Stimulated activated naive CD8-positive, alpha-beta T cell treated with anti-CD3 and anti-CD28 coated beads, Interleukin-15, amount 100 ng/mL, for 72 hours (primary cell): ENCODE measurements around the gene MGLL.

ENCODE experiments used
- ATAC-seq: fragments of 150-1000 bp; cut with Tn5 transposase; 2 replicates; pipeline ENCODE4 v1.10.0; 2021; ENCODE audit warnings: mild to moderate bottlenecking, moderate library complexity
- DNase-seq, 2 donors: peaks; one replicate each; pipeline ENCODE4 v3.0.0; 2021 to 2022
- H3K27ac Mint-ChIP-seq, 2 donors: one replicate each; pipeline ENCODE4 v1.8.0; 2022; ENCODE audit warnings: mild to moderate bottlenecking in 2 of 2, mixed read lengths in 2 of 2, moderate library complexity in 2 of 2
- H3K27me3 Mint-ChIP-seq: one replicate; pipeline ENCODE4 v1.8.0; 2022; ENCODE audit warnings: mixed read lengths
- H3K4me1 Mint-ChIP-seq: one replicate; pipeline ENCODE4 v1.8.0; 2022; ENCODE audit warnings: mild to moderate bottlenecking, mixed read lengths
- H3K4me3 Mint-ChIP-seq, 2 donors: one replicate each; pipeline ENCODE4 v1.8.0; 2022; ENCODE audit warnings: mild to moderate bottlenecking in 2 of 2, mixed read lengths in 2 of 2, moderate library complexity in 1 of 2
- H3K9me3 Mint-ChIP-seq, 2 donors: one replicate each; pipeline ENCODE4 v1.8.0; 2022; ENCODE audit warnings: mixed read lengths in 2 of 2

Gene MGLL

GRCh38 chr3:127733781-127734180, 88.5 kb downstream of the MGLL start:
- Mint-ChIP-seq H3K27ac (no peak overlapping the region), H3K27me3 (peaks cover 27% of the 10 kb centered on the region), H3K4me3 (no peak overlapping the region), H3K9me3 (no peaks in the 10 kb centered on the region), H3K4me1 (peaks cover 9% of the 10 kb centered on the region)
- DNase-seq (no peak), ATAC-seq (no peak)

- H3K4me1 Mint-ChIP-seq = peaks cover 9% of the 10 kb centered on the region
- H3K27ac Mint-ChIP-seq = no peak overlapping the region
- DNase-seq = no peak
- peaks cover 27% of the 10 kb centered on the region for H3K27me3 Mint-ChIP-seq
- ATAC-seq = no peak
- H3K4me3 Mint-ChIP-seq = no peak overlapping the region
- no peaks in the 10 kb centered on the region for H3K9me3 Mint-ChIP-seq
These were observed 89.4 kb downstream of the MGLL start for GRCh38 chr3:127732879-127733350.

- Mint-ChIP-seq H3K4me3 (no peak overlapping the region), H3K27me3 (peaks cover 27% of the 10 kb centered on the region), H3K4me1 (peaks cover 9% of the 10 kb centered on the region), H3K9me3 (no peaks in the 10 kb centered on the region), H3K27ac (no peak overlapping the region)
- no peak for ATAC-seq
- no peak for DNase-seq
These were observed 90.0 kb downstream of the MGLL start for GRCh38 chr3:127732303-127732702.

GRCh38 chr3:127731546-127732289, 90.6 kb downstream of the MGLL start:
- H3K4me1 Mint-ChIP-seq = peaks cover 9% of the 10 kb centered on the region
- H3K4me3 Mint-ChIP-seq = no peak overlapping the region
- peaks cover 27% of the 10 kb centered on the region for H3K27me3 Mint-ChIP-seq
- H3K9me3 Mint-ChIP-seq = no peaks in the 10 kb centered on the region
- no peak overlapping the region for H3K27ac Mint-ChIP-seq
- ATAC-seq (no peak), DNase-seq (no peak)

DNA sequence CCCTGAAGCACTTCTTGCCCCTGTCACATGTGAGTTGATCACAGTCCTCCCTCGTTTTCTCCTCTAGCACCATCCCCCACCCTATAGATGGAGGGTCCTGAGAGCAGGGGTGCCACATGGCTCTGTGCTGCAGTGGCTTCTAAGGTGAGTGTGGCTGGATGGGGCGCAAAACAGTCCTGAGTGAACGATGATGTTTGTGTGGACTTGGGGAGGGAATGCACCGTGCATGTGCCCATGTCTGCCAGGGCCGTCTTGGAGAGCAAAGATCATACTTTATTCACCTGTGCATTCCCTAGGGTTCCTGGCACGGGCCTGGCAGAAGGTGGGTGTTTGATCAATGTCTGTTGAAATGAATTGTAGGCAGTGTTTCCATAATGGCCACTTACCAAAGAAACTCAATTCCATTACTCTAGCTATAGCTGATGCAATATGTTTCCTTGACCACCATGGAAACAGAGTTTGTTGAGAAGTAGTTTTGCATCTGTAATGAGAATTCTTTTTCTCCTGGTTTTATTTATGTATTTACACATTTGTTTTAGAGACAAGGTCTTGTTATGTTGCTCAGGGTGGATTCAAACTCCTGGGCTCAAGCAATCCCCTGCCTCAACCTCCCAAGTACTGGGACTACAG, 91.5 kb downstream of the MGLL start:
- DNase-seq (no peak), ATAC-seq (no peak)
- no peak overlapping the region for H3K4me3 Mint-ChIP-seq
- peaks cover 9% of the 10 kb centered on the region for H3K4me1 Mint-ChIP-seq
- H3K9me3 Mint-ChIP-seq = no peaks in the 10 kb centered on the region
- H3K27me3 Mint-ChIP-seq = peaks cover 27% of the 10 kb centered on the region
- peak overlapping the region in 1 of 2 donors; percentile 45 for H3K27ac Mint-ChIP-seq

DNA sequence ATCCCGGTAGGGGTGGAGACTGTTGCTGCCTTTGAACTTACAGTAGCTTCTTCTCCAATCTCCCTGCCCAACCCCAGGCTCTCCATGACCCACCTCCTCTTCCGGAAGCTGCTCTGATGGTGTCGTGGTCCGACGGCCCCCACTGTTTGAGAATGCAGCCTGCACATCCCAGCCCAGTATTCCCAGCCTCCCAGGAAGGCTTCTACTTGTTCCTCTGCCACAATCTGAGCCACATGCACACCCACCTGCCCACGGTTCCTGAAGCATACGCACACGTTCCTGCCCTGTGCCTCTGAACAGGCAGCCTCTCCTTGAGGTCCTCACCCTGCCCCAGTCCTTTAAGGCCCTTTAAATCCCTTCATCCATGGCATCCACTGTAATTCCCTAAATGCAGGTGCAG, 92.1 kb downstream of the MGLL start:
- ATAC-seq = no peak
- Mint-ChIP-seq H3K4me3 (no peak overlapping the region), H3K27me3 (peaks cover 31% of the 10 kb centered on the region), H3K4me1 (peaks cover 9% of the 10 kb centered on the region), H3K27ac (peak overlapping the region in 1 of 2 donors; percentile 27), H3K9me3 (no peaks in the 10 kb centered on the region)
- DNase-seq = no peak

DNA sequence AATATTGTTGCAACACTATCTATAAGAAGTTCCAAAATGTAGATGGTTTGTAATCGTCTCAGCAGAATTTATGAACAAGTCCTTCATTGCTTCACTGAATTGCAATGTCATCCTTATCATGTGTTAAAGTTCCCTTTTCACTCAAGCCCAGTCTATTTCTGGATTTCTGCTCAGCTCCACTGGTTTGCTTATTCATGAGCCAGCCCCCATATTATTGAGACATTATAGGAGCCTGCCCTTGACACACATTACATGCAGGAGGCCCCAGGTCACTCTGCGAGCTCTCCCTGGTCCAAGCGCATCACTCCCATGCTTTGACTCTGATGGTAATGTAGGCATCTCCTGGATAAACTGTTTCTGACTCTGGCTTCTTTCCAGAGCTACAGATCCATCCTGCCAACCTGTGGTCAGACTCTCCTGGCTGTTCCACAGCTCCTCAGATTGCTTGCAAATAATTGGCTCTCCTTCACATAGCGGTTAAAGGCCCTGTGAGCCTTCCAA, 92.7 kb downstream of the MGLL start:
- Mint-ChIP-seq H3K4me3 (no peak overlapping the region), H3K9me3 (no peaks in the 10 kb centered on the region), H3K27ac (no peak overlapping the region), H3K27me3 (peaks cover 32% of the 10 kb centered on the region), H3K4me1 (peaks cover 4% of the 10 kb centered on the region)
- no peak for DNase-seq
- no peak for ATAC-seq

- H3K9me3 Mint-ChIP-seq = no peaks in the 10 kb centered on the region
- no peak overlapping the region for H3K4me3 Mint-ChIP-seq
- DNase-seq = no peak
- peaks cover 23% of the 10 kb centered on the region for H3K27me3 Mint-ChIP-seq
- peak overlapping the region in 1 of 2 donors; percentile 28 for H3K27ac Mint-ChIP-seq
- ATAC-seq = no peak
- no peaks in the 10 kb centered on the region for H3K4me1 Mint-ChIP-seq
These were observed 93.8 kb downstream of the MGLL start for GRCh38 chr3:127728417-127729015.

- Mint-ChIP-seq H3K9me3 (no peaks in the 10 kb centered on the region), H3K4me3 (no peak overlapping the region), H3K4me1 (no peaks in the 10 kb centered on the region), H3K27ac (no peak overlapping the region), H3K27me3 (peaks cover 12% of the 10 kb centered on the region)
- DNase-seq (no peak), ATAC-seq (no peak)
These were observed 95.4 kb downstream of the MGLL start for GRCh38 chr3:127726894-127727293.

GRCh38 chr3:127723011-127723567, 99.2 kb downstream of the MGLL start:
- H3K27ac Mint-ChIP-seq = no peak overlapping the region
- ATAC-seq (no peak), DNase-seq (no peak)
- peaks cover 12% of the 10 kb centered on the region for H3K27me3 Mint-ChIP-seq
- no peak overlapping the region for H3K4me3 Mint-ChIP-seq
- H3K4me1 Mint-ChIP-seq = no peaks in the 10 kb centered on the region
- no peaks in the 10 kb centered on the region for H3K9me3 Mint-ChIP-seq

DNA sequence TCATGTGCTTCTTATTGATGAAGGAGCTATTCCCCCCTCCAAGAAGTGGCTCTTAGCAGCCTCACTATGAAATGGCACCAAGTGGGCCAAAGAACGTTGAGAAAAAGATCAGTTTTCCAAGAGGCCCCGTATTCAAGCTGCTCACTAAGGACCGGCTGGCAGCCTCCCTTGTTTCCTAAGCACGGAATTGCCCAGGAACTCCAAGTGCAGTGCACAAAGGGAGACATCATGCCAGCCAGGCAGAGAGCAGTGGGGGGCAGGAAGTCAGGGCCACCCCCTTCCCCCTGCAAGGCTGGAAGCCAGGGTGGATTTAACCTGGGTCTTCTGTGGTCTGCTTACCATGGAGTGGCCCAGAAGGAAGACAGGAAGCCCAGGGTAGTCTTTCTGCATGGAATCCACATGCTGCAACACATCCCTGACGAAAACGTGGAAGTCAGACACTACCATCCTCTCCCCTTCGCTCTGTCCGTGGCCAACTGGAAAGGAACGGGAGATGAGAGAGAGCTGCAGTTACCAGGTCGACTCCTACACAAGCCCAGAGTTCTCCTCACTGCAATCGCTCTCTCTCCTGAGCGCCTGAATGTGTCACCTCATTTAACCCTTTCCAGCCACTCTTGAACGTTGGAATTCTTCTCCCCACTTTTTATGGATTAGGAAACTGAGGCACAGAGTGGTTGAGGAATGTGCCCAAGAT, 100.1 kb downstream of the MGLL start:
- Mint-ChIP-seq H3K4me3 (no peak overlapping the region), H3K27ac (no peak overlapping the region)
- no peak for ATAC-seq

DNA sequence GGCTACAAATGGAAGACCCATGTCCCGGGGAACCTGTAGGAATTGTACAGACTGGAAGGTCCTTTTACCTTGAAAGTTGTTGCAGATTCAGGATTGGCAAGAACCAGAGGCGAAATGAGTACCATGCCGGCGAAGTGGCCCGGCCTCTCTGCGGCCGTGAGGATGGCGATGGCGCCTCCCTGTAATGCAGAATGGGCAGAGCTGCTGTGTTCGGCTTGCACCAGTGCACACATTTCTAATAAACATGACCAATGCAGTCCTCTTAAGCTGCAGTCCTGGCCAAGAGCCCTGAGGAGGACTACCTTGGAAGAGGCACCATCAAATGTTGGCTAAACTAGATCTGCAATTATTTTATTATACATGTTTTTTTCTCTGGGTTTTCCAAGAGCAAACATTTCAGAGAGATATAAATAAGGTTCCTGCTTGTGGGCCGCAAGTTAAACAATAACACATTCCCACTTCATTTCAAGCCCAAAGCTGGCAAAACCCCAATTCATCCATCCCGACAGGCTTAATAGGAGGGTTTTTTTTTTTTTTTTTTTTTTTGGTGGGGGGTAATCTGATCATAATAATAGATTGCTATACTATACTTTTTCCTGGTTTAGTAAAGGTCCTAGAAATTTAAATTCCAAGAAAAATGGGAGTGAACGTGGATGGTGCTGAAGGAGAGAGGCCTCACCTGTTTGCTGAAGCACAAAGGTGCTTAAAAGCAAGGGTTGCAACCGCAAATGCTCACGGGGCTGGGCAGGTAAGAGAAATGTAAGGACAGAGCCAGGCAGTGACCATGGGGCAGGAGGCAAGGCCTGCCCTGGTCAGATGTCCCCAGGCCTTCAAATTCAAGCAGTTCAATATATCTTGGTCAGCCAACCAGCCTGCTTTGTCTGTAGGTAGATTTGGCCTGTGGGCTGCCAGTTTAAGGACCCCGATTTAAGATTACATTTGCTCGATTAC, 101.1 kb downstream of the MGLL start:
- Mint-ChIP-seq H3K4me1 (no peaks in the 10 kb centered on the region), H3K4me3 (no peak overlapping the region), H3K27ac (no peak overlapping the region), H3K9me3 (no peaks in the 10 kb centered on the region), H3K27me3 (peaks cover 12% of the 10 kb centered on the region)
- ATAC-seq (no peak), DNase-seq (no peak)

More for the DNA sequence above, 100.1 kb downstream of the MGLL start:
- H3K4me1 Mint-ChIP-seq = no peaks in the 10 kb centered on the region
- H3K9me3 Mint-ChIP-seq = no peaks in the 10 kb centered on the region
- H3K27me3 Mint-ChIP-seq = peaks cover 12% of the 10 kb centered on the region
- DNase-seq = no peak

DNA sequence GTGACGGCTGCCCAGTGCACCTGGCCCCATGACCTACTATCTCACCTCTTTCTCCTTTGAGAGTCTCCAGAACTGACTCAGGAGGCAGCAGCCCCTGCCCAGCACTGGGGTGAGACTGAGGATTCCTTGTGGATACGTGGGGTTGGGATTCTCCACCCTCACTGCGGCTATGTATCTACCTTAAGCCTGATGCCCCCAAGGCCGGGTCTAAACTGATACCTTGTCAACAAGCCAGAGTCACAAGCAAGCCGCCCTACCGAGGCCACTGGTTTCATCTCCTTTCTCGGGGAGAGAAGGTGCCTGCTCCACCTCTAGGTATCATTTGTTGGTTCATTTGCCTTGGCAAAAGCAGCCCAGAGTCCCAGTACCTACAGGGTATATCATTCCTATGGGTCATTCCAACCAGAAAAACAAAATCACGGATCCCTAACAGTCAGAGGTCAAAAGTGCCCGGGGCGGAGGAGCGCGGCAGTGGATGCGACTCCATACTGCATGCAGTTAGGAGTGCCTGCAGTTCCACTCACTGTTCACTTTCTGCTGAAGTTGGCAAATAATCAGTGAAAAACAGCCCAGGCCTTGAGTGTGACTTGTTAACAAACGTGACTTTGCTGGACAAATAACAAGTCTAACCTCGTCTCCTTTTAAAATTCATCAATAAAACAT, 102.0 kb downstream of the MGLL start:
- no peak for ATAC-seq
- Mint-ChIP-seq H3K9me3 (no peaks in the 10 kb centered on the region), H3K27me3 (peaks cover 14% of the 10 kb centered on the region), H3K4me3 (no peak overlapping the region), H3K27ac (no peak overlapping the region), H3K4me1 (no peaks in the 10 kb centered on the region)
- no peak for DNase-seq

- DNase-seq (no peak), ATAC-seq (no peak)
- Mint-ChIP-seq H3K27ac (no peak overlapping the region), H3K4me1 (no peaks in the 10 kb centered on the region), H3K9me3 (no peaks in the 10 kb centered on the region), H3K27me3 (peaks cover 7% of the 10 kb centered on the region), H3K4me3 (no peak overlapping the region)
These were observed 102.9 kb downstream of the MGLL start for GRCh38 chr3:127719369-127719768.
